Astrocyte (in vitro differentiated cells and primary cell): ENCODE measurements around the gene MPRIP. TPM values are rescaled to one million over a fixed set of nuclear protein-coding genes. Genes with fewer than 3 reads are reported as not detected.

Experiments used
- DNase-seq: peaks from one replicate; pipeline ENCODE4 v3.0.0-alpha.2; 2010; ENCODE audit warnings: low read depth
- FAIRE-seq: peaks from 2 replicates; lab custom pipeline; 2011; peaks lifted over from hg19 to GRCh38; lab: Jason Lieb, UNC
- H2AFZ ChIP-seq: 2 replicates; pipeline ENCODE4 v1.6.0; 2012; ENCODE audit warnings: low read depth, low read length, inconsistent platforms
- H3K27ac ChIP-seq: 2 replicates; pipeline ENCODE4 v1.5.1; 2011; ENCODE audit warnings: low read depth, low read length, inconsistent platforms
- H3K27me3 ChIP-seq: 2 replicates; pipeline ENCODE4 v1.6.0; 2011; ENCODE audit warnings: low read length, inconsistent platforms; ENCODE audit not compliant: insufficient read depth
- H3K36me3 ChIP-seq: 2 replicates; pipeline ENCODE4 v1.5.1; 2011; ENCODE audit warnings: low read length, inconsistent platforms; ENCODE audit not compliant: insufficient read depth
- H3K4me1 ChIP-seq: 2 replicates; pipeline ENCODE4 v1.5.1; 2011; ENCODE audit warnings: low read length, inconsistent platforms; ENCODE audit not compliant: insufficient read depth
- H3K4me2 ChIP-seq: 2 replicates; pipeline ENCODE4 v1.6.0; 2012; ENCODE audit warnings: low read length, inconsistent platforms
- H3K4me3 ChIP-seq: 2 replicates; pipeline ENCODE4 v1.5.1; 2011; ENCODE audit warnings: low read depth, mild to moderate bottlenecking, low read length, inconsistent platforms; ENCODE audit not compliant: insufficient read depth
- H3K79me2 ChIP-seq: 2 replicates; pipeline ENCODE4 v1.6.0; 2012; ENCODE audit warnings: mild to moderate bottlenecking, low read length, inconsistent platforms; ENCODE audit not compliant: insufficient read depth
- H3K9ac ChIP-seq: 2 replicates; pipeline ENCODE4 v1.6.0; 2012; ENCODE audit warnings: mild to moderate bottlenecking, low read length, inconsistent platforms
- H3K9me3 ChIP-seq: 2 replicates; pipeline ENCODE4 v1.5.1; 2012; ENCODE audit warnings: low read depth, mild to moderate bottlenecking, low read length, inconsistent platforms; ENCODE audit not compliant: insufficient read depth
- H4K20me1 ChIP-seq: 2 replicates; pipeline ENCODE4 v1.6.0; 2012; ENCODE audit warnings: low read length, inconsistent platforms; ENCODE audit not compliant: insufficient read depth
- H3K27ac Mint-ChIP-seq: one replicate; pipeline ENCODE4 v1.8.0; 2021; ENCODE audit warnings: mild to moderate bottlenecking, mixed read lengths; ENCODE audit not compliant: unreplicated experiment
- H3K27me3 Mint-ChIP-seq: one replicate; pipeline ENCODE4 v1.8.0; 2021; ENCODE audit warnings: low read depth, mixed read lengths; ENCODE audit not compliant: unreplicated experiment
- H3K36me3 Mint-ChIP-seq: one replicate; pipeline ENCODE4 v1.8.0; 2021; ENCODE audit warnings: low read depth, mixed read lengths; ENCODE audit not compliant: unreplicated experiment
- H3K4me1 Mint-ChIP-seq: one replicate; pipeline ENCODE4 v1.8.0; 2021; ENCODE audit warnings: low read depth, mixed read lengths; ENCODE audit not compliant: unreplicated experiment
- H3K4me3 Mint-ChIP-seq: one replicate; pipeline ENCODE4 v1.8.0; 2021; ENCODE audit warnings: mild to moderate bottlenecking, moderate library complexity, mixed read lengths; ENCODE audit not compliant: unreplicated experiment
- H3K9me3 Mint-ChIP-seq: one replicate; pipeline ENCODE4 v1.8.0; 2021; ENCODE audit warnings: mild to moderate bottlenecking, mixed read lengths; ENCODE audit not compliant: unreplicated experiment
- CTCF ChIP-seq: IDR thresholded peaks from 2 replicates; pipeline ENCODE4 v1.5.1; 2011; ENCODE audit warnings: low read depth, mild to moderate bottlenecking, inconsistent platforms, low read length, moderate library complexity; ENCODE audit not compliant: insufficient read depth
- EZH2 ChIP-seq: IDR thresholded peaks from 2 replicates; pipeline ENCODE4 v1.6.1; 2012; ENCODE audit warnings: mild to moderate bottlenecking, low read length, inconsistent platforms; ENCODE audit not compliant: insufficient read depth
- total RNA-seq: library from RNA; stranded (reverse); gene quantifications from 2 replicates; pipeline ENCODE4 v1.2.1, GENCODE V29; 2021

Gene MPRIP
- total RNA-seq, 1 donor from 2014 or later, result 176 TPM

- H2AFZ ChIP-seq, result no peak overlapping the region
- Mint-ChIP-seq H3K9me3 (peaks cover 1% of the 10 kb centered on the region), H3K4me3 (no peak overlapping the region), H3K4me1 (peaks cover 51% of the 10 kb centered on the region), H3K27ac (peak overlapping the region; percentile 15), H3K27me3 (no peaks in the 10 kb centered on the region), H3K36me3 (peaks cover 27% of the 10 kb centered on the region)
- H3K4me3 ChIP-seq, result no peak overlapping the region
- H3K36me3 ChIP-seq, result peaks cover 20% of the 10 kb centered on the region
- peak overlapping the region; percentile 18 for H3K27ac ChIP-seq
- H4K20me1 ChIP-seq, result peaks cover 100% of the 10 kb centered on the region
- H3K9ac ChIP-seq, result no peak overlapping the region
- TF ChIP-seq EZH2, result no peak
- TF ChIP-seq CTCF, result no peak
- H3K4me2 ChIP-seq, result peak overlapping the region; percentile 52
- H3K27me3 ChIP-seq, result no peaks in the 10 kb centered on the region
- peak; percentile 45 for DNase-seq
- no peak for FAIRE-seq
- no peaks in the 10 kb centered on the region for H3K9me3 ChIP-seq
- H3K79me2 ChIP-seq, result peaks cover 100% of the 10 kb centered on the region
- H3K4me1 ChIP-seq, result peaks cover 29% of the 10 kb centered on the region
Observed at GRCh38 chr17:17073581-17074403, 31.5 kb downstream of the MPRIP start.

GRCh38 chr17:17075125-17075781 lies 33.0 kb downstream of the MPRIP start:
- no peak overlapping the region for H3K9ac ChIP-seq
- H3K36me3 Mint-ChIP-seq, result peaks cover 31% of the 10 kb centered on the region
- H3K27me3 ChIP-seq, result no peaks in the 10 kb centered on the region
- H3K27ac Mint-ChIP-seq, result peak overlapping the region; percentile 72
- H3K79me2 ChIP-seq, result peaks cover 100% of the 10 kb centered on the region
- H2AFZ ChIP-seq, result no peak overlapping the region
- H3K4me3 Mint-ChIP-seq, result no peak overlapping the region
- TF ChIP-seq CTCF, result no peak
- no peak for TF ChIP-seq EZH2
- H3K36me3 ChIP-seq, result peaks cover 20% of the 10 kb centered on the region
- peaks cover 1% of the 10 kb centered on the region for H3K9me3 Mint-ChIP-seq
- peaks cover 29% of the 10 kb centered on the region for H3K4me1 ChIP-seq
- H3K4me1 Mint-ChIP-seq, result peaks cover 61% of the 10 kb centered on the region
- no peaks in the 10 kb centered on the region for H3K27me3 Mint-ChIP-seq
- peak; percentile 55 for DNase-seq
- H3K27ac ChIP-seq, result no peak overlapping the region
- H3K9me3 ChIP-seq, result no peaks in the 10 kb centered on the region
- no peak for FAIRE-seq
- H3K4me3 ChIP-seq, result no peak overlapping the region
- no peak overlapping the region for H3K4me2 ChIP-seq
- peaks cover 100% of the 10 kb centered on the region for H4K20me1 ChIP-seq
